Suprapubic skin (tissue), 4 donors: Measurements from ENCODE around the gene AHRR.

Source experiments
- CTCF ChIP-seq, 2 donors: fragments of 200-600 bp in 1 of 2; fragments of 450-650 bp in 1 of 2; sonication (generic) in 1 of 2; IDR thresholded peaks; one replicate each; pipeline ENCODE4 v1.5.1; 2016 to 2019; ENCODE audit warnings: antibody characterized with exemption in 2 of 2, mild to moderate bottlenecking in 1 of 2, moderate library complexity in 1 of 2
- EP300 ChIP-seq: sonication (generic); formaldehyde crosslinking; IDR thresholded peaks from one replicate; pipeline ENCODE4 v1.6.1; 2017; ENCODE audit warnings: antibody characterized with exemption
- POLR2A ChIP-seq, 2 donors: fragments of 450-650 bp; IDR thresholded peaks; one replicate each; pipeline ENCODE4 v1.6.1; 2017; ENCODE audit warnings: antibody characterized with exemption in 2 of 2, mild to moderate bottlenecking in 2 of 2, moderate library complexity in 2 of 2
- POLR2AphosphoS5 ChIP-seq, 3 donors: sonication (generic); formaldehyde crosslinking; IDR thresholded peaks; one replicate each; pipeline ENCODE4 v1.6.1; 2017; ENCODE audit warnings: antibody characterized with exemption in 3 of 3

DNA sequence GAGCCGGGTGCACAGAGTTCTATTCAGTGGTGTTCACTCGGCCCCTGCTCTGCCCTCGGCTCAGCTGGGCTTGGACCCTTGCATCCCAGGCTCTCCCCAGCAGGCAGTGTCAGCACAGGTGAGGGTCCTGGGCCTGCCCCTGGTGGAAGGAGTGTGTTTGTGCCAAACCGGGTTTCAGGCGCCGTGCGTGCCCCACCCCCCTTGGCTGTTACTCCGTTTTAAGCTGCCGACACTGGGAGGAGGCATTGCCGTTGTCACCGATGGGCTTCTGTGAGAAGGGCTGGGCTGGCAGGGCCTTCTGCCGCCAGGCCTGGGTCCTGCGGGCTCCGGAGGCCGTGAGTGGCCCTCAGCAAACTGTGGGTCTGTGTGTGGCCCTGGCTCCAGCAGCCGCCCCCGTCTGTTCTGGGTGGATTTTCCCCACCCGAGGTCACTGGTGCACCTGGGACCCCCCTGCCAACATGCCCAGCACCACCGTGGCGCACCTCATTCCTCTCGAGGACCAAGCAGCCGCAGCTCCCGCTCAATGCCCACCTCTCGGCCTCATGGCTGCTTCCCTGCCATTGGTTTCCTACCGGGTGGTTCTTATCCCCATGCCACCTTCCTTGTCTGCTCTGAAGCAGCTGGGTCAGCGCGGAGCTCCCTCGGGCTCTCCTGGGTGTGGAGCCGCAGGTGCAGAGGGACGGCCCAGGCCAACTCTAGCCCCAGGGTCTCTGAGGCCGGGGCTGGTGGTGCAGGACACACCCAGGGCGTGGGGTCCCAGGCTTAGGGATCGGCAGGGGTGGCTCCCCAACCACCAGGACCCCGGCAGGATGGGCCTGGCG is 77.2 kb downstream of the AHRR start:
- TF ChIP-seq EP300, result no peak
- no peak for TF ChIP-seq CTCF (IDR thresholded peaks at IDR 0.05)
- TF ChIP-seq POLR2A (IDR thresholded peaks at IDR 0.05), result no peak
- TF ChIP-seq POLR2AphosphoS5 (IDR thresholded peaks at IDR 0.05), result no peak
